Hepatocyte (in vitro differentiated cells): ENCODE measurements around the gene IP6K3. TPM values are rescaled to one million over a fixed set of nuclear protein-coding genes. Genes with fewer than 3 reads are reported as not detected.

Source experiments
- DNase-seq: peaks from one replicate; pipeline ENCODE4 v3.0.0-alpha.2; 2016; ENCODE audit warnings: low spot score
- H2AFZ ChIP-seq: fragments of 200-600 bp; sonication (generic); 2 replicates; pipeline ENCODE4 v1.6.0; 2016; ENCODE audit warnings: antibody characterized with exemption, mild to moderate bottlenecking
- H3K27ac ChIP-seq: fragments of 200-600 bp; sonication (generic); 2 replicates; pipeline ENCODE4 v1.5.1; 2016; ENCODE audit warnings: mild to moderate bottlenecking
- H3K27me3 ChIP-seq: fragments of 200-600 bp; sonication (generic); 2 replicates; pipeline ENCODE4 v1.6.1; 2016
- H3K36me3 ChIP-seq: fragments of 200-600 bp; sonication (generic); replicated peaks from 2 replicates; pipeline ENCODE4 v1.5.1; 2016; ENCODE audit warnings: low read depth; ENCODE audit not compliant: insufficient read depth
- H3K4me1 ChIP-seq: fragments of 200-600 bp; sonication (generic); 2 replicates; pipeline ENCODE4 v1.5.1; 2016; ENCODE audit warnings: mild to moderate bottlenecking, moderate library complexity; ENCODE audit not compliant: insufficient read depth
- H3K4me2 ChIP-seq: fragments of 200-600 bp; sonication (generic); 2 replicates; pipeline ENCODE4 v1.6.0; 2016
- H3K4me3 ChIP-seq: fragments of 200-600 bp; sonication (generic); 2 replicates; pipeline ENCODE4 v1.5.1; 2016; ENCODE audit warnings: mild to moderate bottlenecking
- H3K79me2 ChIP-seq: fragments of 200-600 bp; sonication (generic); 2 replicates; pipeline ENCODE4 v1.6.0; 2017; ENCODE audit warnings: mild to moderate bottlenecking
- H3K9me2 ChIP-seq: fragments of 200-600 bp; sonication (generic); replicated peaks from 2 replicates; pipeline ENCODE4 v1.6.0; 2017; ENCODE audit warnings: mild to moderate bottlenecking; ENCODE audit not compliant: insufficient read depth
- H3K9me3 ChIP-seq: fragments of 200-600 bp; sonication (generic); 2 replicates; pipeline ENCODE4 v1.5.1; 2016; ENCODE audit warnings: low read depth, mild to moderate bottlenecking
- H4K20me1 ChIP-seq: fragments of 200-600 bp; sonication (generic); 2 replicates; pipeline ENCODE4 v1.6.0; 2016; ENCODE audit warnings: mild to moderate bottlenecking; ENCODE audit not compliant: insufficient read depth, poor library complexity, severe bottlenecking
- EZH2 ChIP-seq: fragments of 200-600 bp; sonication (generic); IDR thresholded peaks from 2 replicates; pipeline ENCODE4 v1.6.1; 2016; ENCODE audit warnings: antibody characterized with exemption, mild to moderate bottlenecking, borderline replicate concordance
- EZH2phosphoT487 ChIP-seq: fragments of 200-600 bp; sonication (generic); IDR thresholded peaks from one replicate; pipeline ENCODE4 v1.6.1; 2018; ENCODE audit warnings: antibody characterized with exemption, mild to moderate bottlenecking, low read depth, moderate library complexity; ENCODE audit not compliant: unreplicated experiment, severe bottlenecking
- WGBS: methylation state at CpG from one replicate; pipeline ENCODE4 v1.1.6; 2016; ENCODE audit warnings: low lambda C conversion rate; ENCODE audit errors: missing lambda C conversion rate; 5-methylcytosine and 5-hydroxymethylcytosine counted together
- polyA plus RNA-seq: library from polyadenylated mRNA; unstranded; fragments of >200 nt; fragmentation: Nextera tagmentation; extraction: Ambion mirVana; gene quantifications from 2 replicates; pipeline ENCODE4 v1.2.1, GENCODE V29; 2016
- total RNA-seq: library from RNA; depleted of rRNA; stranded (reverse); fragments of >200 nt; gene quantifications from 2 replicates; pipeline ENCODE4 v1.2.3, GENCODE V29; 2014
- TF ChIP-seq, protein P1 (sequence below): fragments of 200-600 bp; sonication (generic); IDR thresholded peaks from 2 replicates; pipeline ENCODE4 v1.5.1; 2016; ENCODE audit warnings: antibody characterized with exemption, mild to moderate bottlenecking; ENCODE audit not compliant: poor library complexity

The IP6K3 gene
- total and polyA plus RNA-seq, 2 experiments from 2014 or later, result 9.5 to 25.3 TPM

GRCh38 chr6:33714385-33715040 is 32.2 kb downstream of the IP6K3 start:
- Histone ChIP-seq H3K9me2 (no peaks in the 10 kb centered on the region), H3K27ac (no peak overlapping the region), H2AFZ (no peak overlapping the region), H3K4me1 (peaks cover 28% of the 10 kb centered on the region), H4K20me1 (no peaks in the 10 kb centered on the region), H3K79me2 (peaks cover 16% of the 10 kb centered on the region), H3K4me3 (no peak overlapping the region), H3K27me3 (no peaks in the 10 kb centered on the region), H3K9me3 (no peaks in the 10 kb centered on the region), H3K36me3 (no peaks in the 10 kb centered on the region), H3K4me2 (no peak overlapping the region)
- WGBS, result 91% methylated on average over 7 of the region's 7 CpGs
- TF ChIP-seq, protein P1, sequence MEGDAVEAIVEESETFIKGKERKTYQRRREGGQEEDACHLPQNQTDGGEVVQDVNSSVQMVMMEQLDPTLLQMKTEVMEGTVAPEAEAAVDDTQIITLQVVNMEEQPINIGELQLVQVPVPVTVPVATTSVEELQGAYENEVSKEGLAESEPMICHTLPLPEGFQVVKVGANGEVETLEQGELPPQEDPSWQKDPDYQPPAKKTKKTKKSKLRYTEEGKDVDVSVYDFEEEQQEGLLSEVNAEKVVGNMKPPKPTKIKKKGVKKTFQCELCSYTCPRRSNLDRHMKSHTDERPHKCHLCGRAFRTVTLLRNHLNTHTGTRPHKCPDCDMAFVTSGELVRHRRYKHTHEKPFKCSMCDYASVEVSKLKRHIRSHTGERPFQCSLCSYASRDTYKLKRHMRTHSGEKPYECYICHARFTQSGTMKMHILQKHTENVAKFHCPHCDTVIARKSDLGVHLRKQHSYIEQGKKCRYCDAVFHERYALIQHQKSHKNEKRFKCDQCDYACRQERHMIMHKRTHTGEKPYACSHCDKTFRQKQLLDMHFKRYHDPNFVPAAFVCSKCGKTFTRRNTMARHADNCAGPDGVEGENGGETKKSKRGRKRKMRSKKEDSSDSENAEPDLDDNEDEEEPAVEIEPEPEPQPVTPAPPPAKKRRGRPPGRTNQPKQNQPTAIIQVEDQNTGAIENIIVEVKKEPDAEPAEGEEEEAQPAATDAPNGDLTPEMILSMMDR, result no peak
- TF ChIP-seq EZH2phosphoT487 (no peak), EZH2 (no peak)
- DNase-seq, result no peak

DNA sequence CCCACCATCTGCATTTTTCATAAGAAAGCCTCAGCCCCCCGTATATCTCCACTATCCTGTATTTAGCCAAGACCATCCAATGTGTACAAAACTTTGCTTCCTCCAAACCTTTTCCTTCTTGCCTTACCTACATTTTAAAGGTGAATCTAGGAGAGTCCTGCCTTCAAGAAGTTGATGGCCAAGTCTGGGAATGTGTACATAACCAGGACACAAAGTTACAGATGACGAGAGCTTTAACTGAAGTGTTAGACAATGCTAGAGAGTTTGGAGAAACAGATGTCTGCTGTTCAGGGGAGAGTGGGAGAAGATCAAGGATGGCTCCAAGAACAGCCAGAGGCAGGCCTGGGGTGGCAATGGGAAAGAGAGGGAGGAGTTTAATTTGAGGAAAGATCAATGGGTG is 32.9 kb downstream of the IP6K3 start:
- Histone ChIP-seq H2AFZ (no peak overlapping the region), H3K27me3 (no peaks in the 10 kb centered on the region), H3K4me2 (no peak overlapping the region), H3K79me2 (peaks cover 16% of the 10 kb centered on the region), H3K4me3 (no peak overlapping the region), H3K4me1 (peaks cover 28% of the 10 kb centered on the region), H4K20me1 (no peaks in the 10 kb centered on the region), H3K9me3 (no peaks in the 10 kb centered on the region), H3K27ac (no peak overlapping the region), H3K36me3 (no peaks in the 10 kb centered on the region), H3K9me2 (no peaks in the 10 kb centered on the region)
- no peak for DNase-seq
- TF ChIP-seq EZH2 (no peak), EZH2phosphoT487 (no peak)
- TF ChIP-seq, protein P1, result no peak
- WGBS, result 89% methylated on average over 2 of the region's 2 CpGs

DNA sequence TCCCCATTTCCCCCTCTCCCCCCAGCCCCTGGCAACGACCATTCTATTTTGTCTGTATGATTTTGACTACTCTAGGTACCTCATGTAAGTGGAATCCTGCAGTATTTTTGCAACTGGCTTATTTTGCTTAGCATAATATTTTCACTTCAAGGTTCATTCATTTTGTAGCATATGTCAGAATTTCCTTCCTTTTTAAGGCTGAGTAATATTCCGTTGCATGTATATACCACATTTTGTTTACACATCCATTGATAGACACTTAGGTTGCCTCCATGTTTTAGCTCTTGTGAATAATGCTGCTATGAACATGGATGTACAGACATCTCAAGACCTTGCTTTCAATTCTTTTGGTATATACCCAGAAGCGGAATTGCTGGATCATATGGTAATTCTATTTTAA is 33.8 kb downstream of the IP6K3 start:
- peaks cover 28% of the 10 kb centered on the region for H3K4me1 ChIP-seq
- no peaks in the 10 kb centered on the region for H3K9me3 ChIP-seq
- H3K27me3 ChIP-seq, result no peaks in the 10 kb centered on the region
- H3K4me2 ChIP-seq, result no peak overlapping the region
- H2AFZ ChIP-seq, result no peak overlapping the region
- H3K27ac ChIP-seq, result no peak overlapping the region
- H3K79me2 ChIP-seq, result peaks cover 16% of the 10 kb centered on the region
- TF ChIP-seq EZH2phosphoT487, result no peak
- no peak for TF ChIP-seq EZH2
- TF ChIP-seq, protein P1, result no peak
- no peaks in the 10 kb centered on the region for H3K36me3 ChIP-seq
- 98% methylated on average over 3 of the region's 3 CpGs for WGBS
- no peak for DNase-seq
- no peaks in the 10 kb centered on the region for H3K9me2 ChIP-seq
- no peak overlapping the region for H3K4me3 ChIP-seq
- H4K20me1 ChIP-seq, result no peaks in the 10 kb centered on the region
